ENCODE results near the gene KIF1A.

KIF1A gene

DNA sequence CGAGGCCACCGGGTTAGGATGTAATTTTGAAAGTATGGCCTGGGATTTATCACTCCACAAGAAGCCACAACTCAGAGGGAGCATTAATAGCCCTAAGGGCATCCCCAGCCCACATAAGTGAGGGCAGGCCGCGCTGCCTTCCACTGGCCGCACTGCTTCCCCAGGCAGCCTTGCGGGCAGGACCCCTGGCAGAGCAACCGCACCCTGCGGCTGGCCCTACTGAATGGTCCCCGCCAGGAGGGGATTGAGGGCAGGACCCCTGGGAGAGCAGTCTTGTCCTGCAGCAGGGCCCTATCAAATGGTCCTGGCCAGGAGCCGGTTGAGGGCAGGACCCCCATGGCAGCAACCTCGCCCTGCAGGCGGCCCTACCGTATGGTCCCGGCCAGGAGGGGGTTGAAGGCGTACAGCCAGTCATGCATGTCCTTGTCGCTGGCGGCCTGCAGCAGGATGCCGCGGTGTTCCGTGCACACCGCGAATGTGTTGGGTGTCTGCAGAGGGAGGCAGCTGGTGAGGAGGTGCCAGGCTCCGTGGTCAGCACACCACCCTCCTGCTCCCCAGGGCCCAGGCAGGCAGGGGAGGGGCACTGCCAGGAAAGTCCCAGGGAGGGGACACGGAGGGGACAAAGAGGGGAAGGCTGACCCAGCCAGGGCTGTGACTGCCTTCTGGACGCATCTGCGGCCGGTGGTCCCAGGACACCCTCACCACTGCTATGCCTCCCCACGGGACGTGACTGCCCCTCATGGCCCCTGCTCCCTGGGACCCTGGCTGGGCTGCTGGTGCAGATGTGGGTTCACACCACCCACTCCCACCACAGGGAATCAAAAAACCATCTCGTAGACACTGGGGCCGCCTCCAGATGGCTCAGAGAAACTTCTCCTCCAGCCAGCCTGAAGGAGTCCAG, 102.1 kb downstream of the KIF1A start:
- TF ChIP-seq POLR2AphosphoS5 (IDR thresholded peaks at IDR 0.05; ENCODE audit: low read depth, low read length) (no peak), SIN3A (IDR thresholded peaks at IDR 0.05; ENCODE audit: borderline replicate concordance, insufficient read depth, low read length) (no peak), TAF1 (IDR thresholded peaks at IDR 0.05; ENCODE audit: borderline replicate concordance, insufficient read depth, low read length) (no peak), FOXP2 (optimal IDR thresholded peaks at IDR 0.05; ENCODE audit: borderline replicate concordance, extremely low read depth, extremely low read length, insufficient read depth) (no peak), REST (IDR thresholded peaks at IDR 0.05; ENCODE audit: insufficient read depth in 1 of 2, low read depth in 2 of 2, low read length in 2 of 2) (no peak)

- TF ChIP-seq REST (IDR thresholded peaks at IDR 0.05; ENCODE audit: insufficient read depth in 1 of 2, low read depth in 2 of 2, low read length in 2 of 2) (no peak), SIN3A (IDR thresholded peaks at IDR 0.05; ENCODE audit: borderline replicate concordance, insufficient read depth, low read length) (no peak), TAF1 (IDR thresholded peaks at IDR 0.05; ENCODE audit: borderline replicate concordance, insufficient read depth, low read length) (no peak), FOXP2 (optimal IDR thresholded peaks at IDR 0.05; ENCODE audit: borderline replicate concordance, extremely low read depth, extremely low read length, insufficient read depth) (no peak)
These were observed 102.8 kb downstream of the KIF1A start for GRCh38 chr2:240717181-240717641.

DNA sequence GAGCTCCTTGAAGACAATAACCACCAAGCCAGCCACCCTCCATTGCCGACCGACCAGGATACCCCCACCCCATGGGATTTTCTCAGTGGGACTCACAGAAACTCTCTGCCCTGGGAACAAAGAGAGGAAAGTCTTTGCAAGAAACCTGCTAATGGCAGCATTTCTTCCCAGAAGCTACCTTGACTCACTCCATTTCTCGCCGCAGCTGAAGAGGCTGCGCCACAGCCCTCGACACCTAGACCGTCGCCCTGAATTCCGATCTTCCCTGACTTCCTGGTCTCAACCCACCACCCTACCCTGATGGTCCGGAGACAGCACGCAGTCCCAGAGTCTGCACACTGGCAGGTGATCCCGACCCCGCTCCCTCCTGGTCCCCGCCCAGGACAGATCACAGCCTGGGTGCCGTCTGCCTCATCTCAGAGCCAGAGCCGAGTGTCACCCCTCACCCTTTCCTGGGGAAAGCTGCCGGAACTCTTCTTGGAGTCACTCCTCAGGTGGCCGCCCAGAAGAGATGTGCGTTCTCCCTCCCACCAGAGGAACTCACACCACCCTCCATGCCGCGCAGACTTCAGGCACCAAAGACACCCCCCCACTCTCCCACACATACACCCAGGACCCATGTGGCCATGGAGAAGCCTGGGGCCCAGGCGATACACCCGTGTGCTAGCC, 103.8 kb downstream of the KIF1A start:
- TF ChIP-seq FOXP2 (optimal IDR thresholded peaks at IDR 0.05; ENCODE audit: borderline replicate concordance, extremely low read depth, extremely low read length, insufficient read depth) = no peak
- no peak for TF ChIP-seq REST (IDR thresholded peaks at IDR 0.05; ENCODE audit: insufficient read depth in 1 of 2, low read depth in 2 of 2, low read length in 2 of 2)
- no peak for TF ChIP-seq TAF1 (IDR thresholded peaks at IDR 0.05; ENCODE audit: borderline replicate concordance, insufficient read depth, low read length)
- no peak for TF ChIP-seq SIN3A (IDR thresholded peaks at IDR 0.05; ENCODE audit: borderline replicate concordance, insufficient read depth, low read length)
- TF ChIP-seq POLR2AphosphoS5 (IDR thresholded peaks at IDR 0.05; ENCODE audit: low read depth, low read length) = no peak

DNA sequence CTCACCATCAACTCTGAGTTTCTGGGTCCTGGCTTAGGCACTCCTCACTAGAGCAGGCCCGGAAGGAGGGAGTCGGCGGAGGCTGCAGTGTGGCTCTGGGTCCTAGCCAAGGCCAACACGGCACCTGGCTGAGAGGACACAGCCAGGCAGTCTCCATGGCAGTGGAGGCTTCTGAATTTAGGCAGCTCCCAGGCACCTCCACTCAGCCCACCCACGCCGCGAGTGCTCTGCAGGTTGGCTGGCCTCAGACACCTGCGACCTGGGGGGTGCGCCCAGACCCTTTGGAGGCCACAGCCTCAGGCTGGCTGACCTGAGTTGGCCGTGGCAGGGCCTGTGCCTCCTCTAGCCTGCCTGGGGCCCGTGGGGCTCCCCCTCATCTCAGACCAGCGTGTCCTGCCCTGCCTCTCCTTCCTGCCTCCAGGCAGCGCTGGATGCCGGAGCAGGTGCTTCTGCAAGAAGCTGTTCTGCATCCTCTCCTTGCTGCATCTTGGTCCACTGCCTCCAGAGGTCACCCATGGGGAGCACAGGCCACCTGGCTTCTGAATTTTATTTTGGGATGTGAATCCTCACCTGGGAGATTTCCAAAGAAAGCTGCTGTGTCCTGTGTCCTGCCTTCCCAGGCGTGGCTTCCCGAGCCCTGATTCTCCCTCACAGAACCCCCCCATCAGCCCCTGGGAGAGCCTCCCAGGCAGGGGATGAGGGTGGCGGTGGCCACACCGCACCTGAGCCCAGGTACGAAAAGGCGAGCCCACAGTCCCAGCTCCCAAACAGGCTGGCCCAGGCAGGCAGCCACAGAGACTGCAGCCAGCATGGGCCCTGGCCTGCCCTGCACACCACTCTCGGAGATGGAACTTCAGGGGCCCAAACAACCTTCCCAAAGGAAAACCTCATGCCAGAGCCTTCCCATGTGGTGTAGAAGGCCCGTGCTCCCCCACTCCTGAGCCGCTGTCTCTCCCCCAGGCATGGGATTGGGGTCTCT, 105.0 kb downstream of the KIF1A start:
- TF ChIP-seq SIN3A (IDR thresholded peaks at IDR 0.05; ENCODE audit: borderline replicate concordance, insufficient read depth, low read length) (no peak), FOXP2 (optimal IDR thresholded peaks at IDR 0.05; ENCODE audit: borderline replicate concordance, extremely low read depth, extremely low read length, insufficient read depth) (no peak), REST (IDR thresholded peaks at IDR 0.05; ENCODE audit: insufficient read depth in 1 of 2, low read depth in 2 of 2, low read length in 2 of 2) (no peak), TAF1 (IDR thresholded peaks at IDR 0.05; ENCODE audit: borderline replicate concordance, insufficient read depth, low read length) (no peak)
